Naive thymus-derived CD4-positive, alpha-beta T cell (primary cell): ENCODE results near the gene MPHOSPH9. TPM values are rescaled to one million over a fixed set of nuclear protein-coding genes. Genes with fewer than 3 reads are reported as not detected.

ENCODE experiments used
- ATAC-seq: fragments of 150-1000 bp; cut with Tn5 transposase; 2 replicates; pipeline ENCODE4 v1.10.0; 2021; ENCODE audit warnings: mild to moderate bottlenecking, moderate library complexity
- CTCF ChIA-PET: fragments of 350-600 bp; sonication (Branson Sonifier 250); formaldehyde crosslinking; loops from one replicate; lab custom pipeline; 2021; ENCODE audit warnings: antibody characterized with exemption; lab: Charles Lee
- POLR2A ChIA-PET: fragments of 350-600 bp; sonication (Branson Sonifier 250); formaldehyde crosslinking; loops from one replicate; lab custom pipeline; 2021; ENCODE audit warnings: antibody characterized with exemption, inconsistent platforms; lab: Charles Lee
- DNase-seq, 9 donors: peaks; one replicate each; pipeline versions ENCODE4 v3.0.0 to v3.0.0-alpha.2; 2020 to 2022; ENCODE audit warnings: mixed read lengths in 1 of 9
- H3K27ac ChIP-seq: one replicate; pipeline ENCODE4 v1.7.0; 2013; ENCODE audit warnings: mild to moderate bottlenecking, low read depth, low read length, moderate library complexity
- H3K27me3 ChIP-seq, 2 donors: one replicate each; pipeline ENCODE4 v1.7.0; 2013; ENCODE audit warnings: low read length in 2 of 2, mild to moderate bottlenecking in 2 of 2, moderate library complexity in 2 of 2; ENCODE audit not compliant: control insufficient read depth in 2 of 2, insufficient read depth in 2 of 2
- H3K36me3 ChIP-seq, 3 experiments: 1 replicate in 2 of 3; 2 replicates in 1 of 3; pipeline ENCODE4 v1.7.0; 2013; ENCODE audit warnings: low read length in 3 of 3, mild to moderate bottlenecking in 3 of 3, moderate library complexity in 1 of 3; ENCODE audit not compliant: insufficient read depth in 3 of 3, control insufficient read depth in 2 of 3
- H3K4me1 ChIP-seq, 2 donors: one replicate each; pipeline ENCODE4 v1.7.0; 2013; ENCODE audit warnings: low read length in 2 of 2, mild to moderate bottlenecking in 2 of 2, moderate library complexity in 1 of 2; ENCODE audit not compliant: control insufficient read depth in 2 of 2, insufficient read depth in 2 of 2
- H3K4me3 ChIP-seq: 2 replicates; pipeline ENCODE4 v1.7.0; 2013; ENCODE audit warnings: mild to moderate bottlenecking, low read length
- H3K9me3 ChIP-seq, 3 experiments: 1 replicate in 2 of 3; 2 replicates in 1 of 3; pipeline ENCODE4 v1.7.0; 2013; ENCODE audit warnings: low read length in 3 of 3; ENCODE audit not compliant: control insufficient read depth in 2 of 3
- H3K27ac Mint-ChIP-seq, 9 donors: one replicate each; pipeline ENCODE4 v1.8.0; 2020 to 2022; ENCODE audit warnings: mixed read lengths in 9 of 9, mild to moderate bottlenecking in 8 of 9, moderate library complexity in 5 of 9, inconsistent platforms in 2 of 9
- H3K27me3 Mint-ChIP-seq, 5 donors: one replicate each; pipeline ENCODE4 v1.8.0; 2021 to 2022; ENCODE audit warnings: mixed read lengths in 5 of 5, mild to moderate bottlenecking in 1 of 5
- H3K36me3 Mint-ChIP-seq, 5 donors: one replicate each; pipeline ENCODE4 v1.8.0; 2020 to 2022; ENCODE audit warnings: mixed read lengths in 5 of 5, mild to moderate bottlenecking in 3 of 5, inconsistent platforms in 1 of 5
- H3K4me1 Mint-ChIP-seq, 7 donors: one replicate each; pipeline ENCODE4 v1.8.0; 2020 to 2022; ENCODE audit warnings: mixed read lengths in 7 of 7, mild to moderate bottlenecking in 3 of 7, inconsistent platforms in 1 of 7
- H3K4me3 Mint-ChIP-seq, 10 donors: one replicate each; pipeline ENCODE4 v1.8.0; 2020 to 2022; ENCODE audit warnings: mild to moderate bottlenecking in 10 of 10, mixed read lengths in 10 of 10, moderate library complexity in 6 of 10, inconsistent platforms in 2 of 10
- H3K9me3 Mint-ChIP-seq, 11 donors: one replicate each; pipeline ENCODE4 v1.8.0; 2020 to 2022; ENCODE audit warnings: mixed read lengths in 11 of 11, mild to moderate bottlenecking in 4 of 11, inconsistent platforms in 1 of 11, moderate library complexity in 1 of 11
- intact Hi-C, 2 donors: fragments of 100-400 bp; cut with micrococcal nuclease; formaldehyde crosslinking; loops; one replicate each; pipeline ENCODE4 v1.15.1; 2023
- polyA plus RNA-seq, 2 donors: library from polyadenylated mRNA; unstranded; fragments of 300-500 nt; fragmentation: Illumina TruSeq; gene quantifications; one replicate each; pipeline ENCODE4 v1.2.3, GENCODE V29; 2021
- total RNA-seq, 6 experiments: library from RNA in 5 of 6; stranded (reverse) in 5 of 6; gene quantifications; 1 replicate in 5 of 6; 2 replicates in 1 of 6; pipeline ENCODE4 v1.2.3 and lab custom pipeline; 2021 to 2026

The MPHOSPH9 gene
- total and polyA plus RNA-seq, 7 experiments from 2014 or later, result 34.0 to 102 (median 77.1) TPM

DNA sequence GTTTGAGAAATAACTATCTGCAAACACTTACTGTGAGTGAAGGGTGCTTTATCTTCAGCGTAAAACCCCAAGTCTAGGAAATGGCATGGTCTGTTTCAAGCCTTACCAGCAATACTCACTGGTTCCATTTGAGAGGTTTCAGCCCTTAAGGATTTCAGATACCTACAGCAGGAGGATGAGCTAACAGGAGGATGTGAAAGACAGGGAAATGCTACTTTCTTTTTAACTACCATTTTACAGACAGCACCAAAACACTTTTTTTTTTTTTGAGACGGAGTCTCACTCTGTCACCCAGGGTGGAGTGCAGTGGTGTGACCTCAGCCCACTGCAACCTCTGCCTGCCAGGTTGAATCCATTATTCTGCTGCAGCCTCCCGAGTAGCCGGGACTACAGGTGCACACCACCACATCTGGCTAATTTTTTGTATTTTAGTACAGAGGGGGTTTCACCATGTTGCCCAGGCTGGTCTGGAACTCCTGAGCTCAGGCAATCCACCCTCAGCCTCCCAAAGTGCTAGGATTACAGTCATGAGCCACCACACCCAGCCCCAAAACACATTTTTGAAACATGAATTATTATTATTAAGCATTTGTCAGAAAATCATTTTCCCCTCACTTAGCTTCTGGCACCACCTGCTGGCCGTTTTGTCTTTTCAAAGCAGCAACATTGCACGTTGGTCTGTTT lies 4.8 kb upstream of the MPHOSPH9 start:
- POLR2A ChIA-PET, result interaction anchor here (0.6 to 4.0 kb wide), 18 partner anchors 9 to 1062 kb away, joined by 3 to 30 read pairs (median 3); partner anchors contain the start of genes ABCB9 and OGFOD2
- Histone ChIP-seq H3K27ac (peak overlapping the region; percentile 63), H3K4me1 (peaks cover 22 to 41% of the 10 kb centered on the region in 2 donors), H3K36me3 (peaks cover 0 to 20% (median 0%) of the 10 kb centered on the region in 3 experiments), H3K27me3 (no peaks in the 10 kb centered on the region), H3K4me3 (no peak overlapping the region), H3K9me3 (no peaks in the 10 kb centered on the region)
- DNase-seq (peak; percentile 37 to 66 (median 59)), ATAC-seq (no peak)
- Mint-ChIP-seq H3K36me3 (peaks cover 7 to 28% (median 14%) of the 10 kb centered on the region in 5 donors), H3K9me3 (peaks cover 0 to 5% (median 0%) of the 10 kb centered on the region in 11 donors), H3K27me3 (peaks cover 0 to 4% (median 0%) of the 10 kb centered on the region in 5 donors), H3K27ac (peak overlapping the region; percentile 18 to 93 (median 90)), H3K4me1 (peaks cover 40 to 76% (median 55%) of the 10 kb centered on the region in 7 donors), H3K4me3 (peak overlapping the region; percentile 57 to 87 (median 76))
- intact Hi-C loops, result loop anchor here (1.0 to 10.0 kb wide), 13 partner anchors 14 to 444 kb away; partner anchors contain the start of genes ARL6IP4 (in 1 of the 2) and VPS37B (in 1 of the 2)
- CTCF ChIA-PET, result interaction anchor here (0.6 to 7.8 kb wide), 28 partner anchors 9 to 1177 kb away, joined by 3 to 75 read pairs (median 4); partner anchors contain the start of gene DDX55

DNA sequence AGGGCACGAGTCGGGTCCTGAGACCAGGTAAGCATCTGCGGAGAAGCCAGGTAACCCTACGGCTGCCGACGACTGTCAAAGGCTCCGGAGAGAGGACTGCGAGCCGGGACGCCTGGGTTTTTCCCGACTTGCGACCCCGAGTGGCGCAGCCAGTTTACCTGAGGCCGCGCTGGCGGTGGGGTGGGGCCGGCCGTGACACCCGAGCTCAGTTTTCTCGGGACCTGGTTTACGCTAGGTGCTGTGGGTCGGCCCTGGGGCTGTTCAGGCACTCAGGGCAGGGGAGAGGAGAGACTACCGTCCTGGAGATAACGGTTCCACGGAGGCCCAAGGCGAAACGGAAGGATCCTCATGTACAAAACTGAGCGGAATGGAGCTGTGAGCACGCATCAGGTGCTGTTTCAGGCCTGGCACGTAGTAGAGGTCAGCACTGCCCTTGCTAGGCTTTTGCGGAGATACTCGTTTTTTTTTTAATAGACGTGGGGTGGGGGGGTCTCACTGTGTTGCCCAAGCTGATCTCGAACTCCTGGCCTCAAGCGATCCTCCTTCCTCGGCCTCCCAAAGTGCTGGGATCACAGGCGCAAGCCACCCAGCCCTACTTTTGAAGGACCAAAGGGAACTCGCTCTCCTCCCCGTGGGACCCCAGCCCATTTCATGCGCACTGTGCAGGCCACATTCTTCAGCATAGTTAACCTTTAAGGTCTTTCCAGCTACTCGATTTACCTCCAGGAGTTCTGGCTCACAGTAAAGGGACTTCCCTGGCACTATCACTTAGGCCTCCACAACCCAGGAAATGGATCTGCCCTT lies 766 bp upstream of the MPHOSPH9 start:
- peak overlapping the region; percentile 97 for H3K4me3 ChIP-seq

DNA sequence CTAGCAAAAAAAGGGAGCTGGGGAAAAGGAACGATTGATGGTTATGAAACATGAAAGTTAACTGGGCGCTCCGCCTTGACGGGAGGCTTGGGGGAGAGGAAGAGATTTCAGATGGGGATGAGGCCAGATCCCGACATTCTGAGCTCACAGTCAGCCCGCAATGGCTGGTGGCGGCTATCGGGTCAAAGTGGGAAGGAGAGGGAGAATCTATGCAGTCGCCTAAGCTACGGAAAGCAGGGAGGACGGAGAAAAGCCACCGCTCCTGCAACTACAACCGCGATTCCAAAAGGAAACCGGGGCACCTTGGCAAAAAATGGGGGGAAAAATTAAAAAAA lies 502 bp downstream of the MPHOSPH9 start:
- Histone ChIP-seq H3K4me1 (peaks cover 31 to 41% of the 10 kb centered on the region in 2 donors), H3K27me3 (no peaks in the 10 kb centered on the region), H3K27ac (peak overlapping the region; percentile 86), H3K9me3 (no peaks in the 10 kb centered on the region), H3K36me3 (peaks cover 0 to 8% (median 0%) of the 10 kb centered on the region in 3 experiments), H3K4me3 (peak overlapping the region; percentile 93)
- H3K27ac Mint-ChIP-seq, result peak overlapping the region; percentile 96 to 99 (median 99)
- H3K4me3 Mint-ChIP-seq, result peak overlapping the region; percentile 93 to 100 (median 98)
- no peak for DNase-seq
- peaks cover 0 to 4% (median 0%) of the 10 kb centered on the region in 5 donors for H3K27me3 Mint-ChIP-seq
- peaks cover 47 to 88% (median 66%) of the 10 kb centered on the region in 7 donors for H3K4me1 Mint-ChIP-seq
- ChIA-PET CTCF (interaction anchor here (0.8 to 3.6 kb wide), 3 partner anchors 9 to 157 kb away, joined by 3 to 18 read pairs (median 7); no protein-coding TSS in a partner anchor), POLR2A (interaction anchor here (0.7 to 4.9 kb wide), 58 partner anchors 9 to 1709 kb away, joined by 3 to 189 read pairs (median 5); partner anchors contain the start of genes ABCB9, DDX55, HIP1R and KNTC1)
- peaks cover 3 to 33% (median 7%) of the 10 kb centered on the region in 5 donors for H3K36me3 Mint-ChIP-seq
- intact Hi-C loops, result loop anchor here (2.0 to 10.0 kb wide), 8 partner anchors 32 to 1005 kb away; partner anchors contain the start of genes ABCB9 (in 1 of the 2), DIABLO (in 1 of the 2), KNTC1 (in 1 of the 2) and PITPNM2 (in 1 of the 2)
- ATAC-seq, result no peak
- peaks cover 0 to 5% (median 0%) of the 10 kb centered on the region in 11 donors for H3K9me3 Mint-ChIP-seq

More for the DNA sequence above, 766 bp upstream of the MPHOSPH9 start:
- Mint-ChIP-seq H3K36me3 (peaks cover 3 to 30% (median 7%) of the 10 kb centered on the region in 5 donors), H3K27ac (peak overlapping the region; percentile 96 to 99 (median 99)), H3K4me3 (peak overlapping the region; percentile 93 to 100 (median 98)), H3K9me3 (peaks cover 0 to 5% (median 0%) of the 10 kb centered on the region in 11 donors), H3K4me1 (peaks cover 39 to 88% (median 67%) of the 10 kb centered on the region in 7 donors), H3K27me3 (peaks cover 0 to 4% (median 0%) of the 10 kb centered on the region in 5 donors)
- Histone ChIP-seq H3K9me3 (no peaks in the 10 kb centered on the region), H3K36me3 (peaks cover 0 to 8% (median 0%) of the 10 kb centered on the region in 3 experiments), H3K27ac (peak overlapping the region; percentile 95), H3K4me1 (peaks cover 26 to 40% of the 10 kb centered on the region in 2 donors), H3K27me3 (no peaks in the 10 kb centered on the region)
- ChIA-PET CTCF (interaction anchor here (0.7 to 3.6 kb wide), 3 partner anchors 11 to 281 kb away, joined by 3 to 18 read pairs (median 7); no protein-coding TSS in a partner anchor), POLR2A (interaction anchor here (0.5 to 4.9 kb wide), 58 partner anchors 8 to 967 kb away, joined by 3 to 189 read pairs (median 5); partner anchors contain the start of genes ABCB9, ATP6V0A2, DDX55 and HIP1R)
- DNase-seq (no peak), ATAC-seq (peak; percentile 12)
- intact Hi-C loops, result loop anchor here (1.0 to 10.0 kb wide), 16 partner anchors 10 to 1006 kb away; partner anchors contain the start of genes ABCB9 (in 1 of the 2), DENR (in 1 of the 2), DIABLO (in 1 of the 2) and KNTC1 (in 1 of the 2)

GRCh38 chr12:123231931-123232330 lies 1.0 kb downstream of the MPHOSPH9 start:
- H3K4me3 ChIP-seq, result peak overlapping the region; percentile 93
- no peaks in the 10 kb centered on the region for H3K27me3 ChIP-seq
- ATAC-seq (no peak), DNase-seq (no peak)
- ChIA-PET CTCF (interaction anchor here (0.9 to 3.6 kb wide), 2 partner anchors 9 to 13 kb away, joined by 3 to 18 read pairs; no protein-coding TSS in a partner anchor), POLR2A (interaction anchor here (0.7 to 4.9 kb wide), 39 partner anchors 9 to 1687 kb away, joined by 3 to 189 read pairs (median 7); partner anchors contain the start of genes DDX55, HIP1R, KNTC1 and OGFOD2)
- intact Hi-C loops, result loop anchor here (2.0 to 10.0 kb wide), 8 partner anchors 31 to 1005 kb away; partner anchors contain the start of genes ABCB9 (in 1 of the 2), DIABLO (in 1 of the 2), KNTC1 (in 1 of the 2) and PITPNM2 (in 1 of the 2)
- peak overlapping the region; percentile 58 to 99 (median 99) for H3K27ac Mint-ChIP-seq
- peaks cover 0 to 4% (median 0%) of the 10 kb centered on the region in 5 donors for H3K27me3 Mint-ChIP-seq
- no peaks in the 10 kb centered on the region for H3K9me3 ChIP-seq
- H3K4me3 Mint-ChIP-seq, result peak overlapping the region; percentile 93 to 100 (median 98)
- H3K36me3 Mint-ChIP-seq, result peaks cover 3 to 33% (median 7%) of the 10 kb centered on the region in 5 donors
- peaks cover 0 to 8% (median 0%) of the 10 kb centered on the region in 3 experiments for H3K36me3 ChIP-seq
- H3K9me3 Mint-ChIP-seq, result peaks cover 0 to 5% (median 0%) of the 10 kb centered on the region in 11 donors
- peak overlapping the region; percentile 86 for H3K27ac ChIP-seq
- H3K4me1 ChIP-seq, result peaks cover 26 to 39% of the 10 kb centered on the region in 2 donors
- H3K4me1 Mint-ChIP-seq, result peaks cover 43 to 86% (median 66%) of the 10 kb centered on the region in 7 donors

- DNase-seq (no peak), ATAC-seq (no peak)
- Mint-ChIP-seq H3K4me3 (peak overlapping the region; percentile 45 to 97 (median 74)), H3K27ac (peak overlapping the region; percentile 46 to 89 (median 73)), H3K9me3 (peaks cover 0 to 5% (median 0%) of the 10 kb centered on the region in 11 donors), H3K27me3 (peaks cover 0 to 4% (median 0%) of the 10 kb centered on the region in 5 donors), H3K4me1 (peaks cover 37 to 81% (median 69%) of the 10 kb centered on the region in 7 donors), H3K36me3 (peaks cover 0 to 32% (median 3%) of the 10 kb centered on the region in 5 donors)
- intact Hi-C loops, result no loop called here
- Histone ChIP-seq H3K27ac (peak overlapping the region; percentile 55), H3K27me3 (no peaks in the 10 kb centered on the region), H3K36me3 (peaks cover 0 to 8% (median 0%) of the 10 kb centered on the region in 3 experiments), H3K4me1 (peaks cover 15 to 26% of the 10 kb centered on the region in 2 donors), H3K9me3 (no peaks in the 10 kb centered on the region), H3K4me3 (peak overlapping the region; percentile 38)
- POLR2A ChIA-PET, result interaction anchor here (0.6 to 2.7 kb wide), 9 partner anchors 9 to 1635 kb away, joined by 3 to 12 read pairs (median 4); partner anchors contain the start of gene KMT5A
- CTCF ChIA-PET, result interaction anchor here (0.8 to 2.6 kb wide), 4 partner anchors 9 to 33 kb away, joined by 3 to 8 read pairs (median 4); no protein-coding TSS in a partner anchor
Observed at GRCh38 chr12:123229051-123229450, 3.9 kb downstream of the MPHOSPH9 start.
